ENCODE measurements around the gene ABHD5.
A peak's percentile ranks its signal among the peaks of the same experiment; 100 is the strongest.
"Not testable (repeated sequence)": the region's sequence is repeated elsewhere in the genome, so short reads cannot be mapped to it uniquely, and the experiment has no call there.

The ABHD5 gene

GRCh38 chr3:43680857-43681256 lies 9.9 kb upstream of the ABHD5 start:
- DNase-seq; in situ Hi-C loops (cut with MboI; ENCODE audit: low pct_unique_long_range_greater_than_20kb, low sequenced_read_pairs): not testable (repeated sequence)

- in situ Hi-C loops (cut with MboI; ENCODE audit: low pct_unique_long_range_greater_than_20kb, low sequenced_read_pairs) = no loop called here
These were observed 5.8 kb upstream of the ABHD5 start for GRCh38 chr3:43684944-43685343.

GRCh38 chr3:43685921-43686320 lies 4.8 kb upstream of the ABHD5 start:
- no peak for DNase-seq
- in situ Hi-C loops (cut with MboI; ENCODE audit: low pct_unique_long_range_greater_than_20kb, low sequenced_read_pairs) = no loop called here

More at GRCh38 chr3:43684944-43685343, 5.8 kb upstream of the ABHD5 start:
- DNase-seq = no peak

GRCh38 chr3:43686333-43686699 lies 4.4 kb upstream of the ABHD5 start:
- in situ Hi-C loops (cut with MboI; ENCODE audit: low pct_unique_long_range_greater_than_20kb, low sequenced_read_pairs) = no loop called here
- DNase-seq = no peak

- in situ Hi-C loops (cut with MboI; ENCODE audit: low pct_unique_long_range_greater_than_20kb, low sequenced_read_pairs) = no loop called here
These were observed 3.8 kb upstream of the ABHD5 start for GRCh38 chr3:43686700-43687498.

GRCh38 chr3:43687499-43687811 lies 3.3 kb upstream of the ABHD5 start:
- DNase-seq = no peak
- in situ Hi-C loops (cut with MboI; ENCODE audit: low pct_unique_long_range_greater_than_20kb, low sequenced_read_pairs) = no loop called here

More at GRCh38 chr3:43686700-43687498, 3.8 kb upstream of the ABHD5 start:
- DNase-seq = no peak

- in situ Hi-C loops (cut with MboI; ENCODE audit: low pct_unique_long_range_greater_than_20kb, low sequenced_read_pairs) = no loop called here
- no peak for DNase-seq
These were observed 2.5 kb upstream of the ABHD5 start for GRCh38 chr3:43688245-43688650.

- in situ Hi-C loops (cut with MboI; ENCODE audit: low pct_unique_long_range_greater_than_20kb, low sequenced_read_pairs) = no loop called here
These were observed 1.6 kb upstream of the ABHD5 start for GRCh38 chr3:43689166-43689565.

GRCh38 chr3:43689766-43690399 lies 855 bp upstream of the ABHD5 start:
- in situ Hi-C loops (cut with MboI; ENCODE audit: low pct_unique_long_range_greater_than_20kb, low sequenced_read_pairs) = no loop called here
- no peak for DNase-seq

More at GRCh38 chr3:43689166-43689565, 1.6 kb upstream of the ABHD5 start:
- DNase-seq = no peak

- peak; percentile 52 for DNase-seq
- in situ Hi-C loops (cut with MboI; ENCODE audit: low pct_unique_long_range_greater_than_20kb, low sequenced_read_pairs) = no loop called here
These were observed 620 bp downstream of the ABHD5 start for GRCh38 chr3:43691120-43691995.

- DNase-seq = no peak
- in situ Hi-C loops (cut with MboI; ENCODE audit: low pct_unique_long_range_greater_than_20kb, low sequenced_read_pairs) = no loop called here
These were observed 1.5 kb downstream of the ABHD5 start for GRCh38 chr3:43692085-43692855.

- in situ Hi-C loops (cut with MboI; ENCODE audit: low pct_unique_long_range_greater_than_20kb, low sequenced_read_pairs) = no loop called here
- DNase-seq = no peak
These were observed 2.2 kb downstream of the ABHD5 start for GRCh38 chr3:43692971-43693370.

- DNase-seq = no peak
- in situ Hi-C loops (cut with MboI; ENCODE audit: low pct_unique_long_range_greater_than_20kb, low sequenced_read_pairs) = no loop called here
These were observed 2.9 kb downstream of the ABHD5 start for GRCh38 chr3:43693594-43693993.

GRCh38 chr3:43695443-43695842 lies 4.7 kb downstream of the ABHD5 start:
- in situ Hi-C loops (cut with MboI; ENCODE audit: low pct_unique_long_range_greater_than_20kb, low sequenced_read_pairs) = no loop called here
- DNase-seq = no peak

GRCh38 chr3:43695863-43696262 lies 5.1 kb downstream of the ABHD5 start:
- no peak for DNase-seq
- in situ Hi-C loops (cut with MboI; ENCODE audit: low pct_unique_long_range_greater_than_20kb, low sequenced_read_pairs) = no loop called here

GRCh38 chr3:43696441-43696840 lies 5.7 kb downstream of the ABHD5 start:
- in situ Hi-C loops (cut with MboI; ENCODE audit: low pct_unique_long_range_greater_than_20kb, low sequenced_read_pairs) = no loop called here
- no peak for DNase-seq

GRCh38 chr3:43696881-43697280 lies 6.1 kb downstream of the ABHD5 start:
- in situ Hi-C loops (cut with MboI; ENCODE audit: low pct_unique_long_range_greater_than_20kb, low sequenced_read_pairs) = no loop called here

GRCh38 chr3:43699864-43700263 lies 9.1 kb downstream of the ABHD5 start:
- in situ Hi-C loops (cut with MboI; ENCODE audit: low pct_unique_long_range_greater_than_20kb, low sequenced_read_pairs) = no loop called here
- peak; percentile 21 for DNase-seq

More at GRCh38 chr3:43696881-43697280, 6.1 kb downstream of the ABHD5 start:
- no peak for DNase-seq

GRCh38 chr3:43704697-43705096 lies 14.0 kb downstream of the ABHD5 start:
- in situ Hi-C loops (cut with MboI; ENCODE audit: low pct_unique_long_range_greater_than_20kb, low sequenced_read_pairs) = no loop called here
- no peak for DNase-seq

All from KBM-7 (cell line).